HG02571 (cell line): Measurements from ENCODE around the gene HSPG2.

Source experiments
- ATAC-seq: cut with Tn5 transposase; IDR thresholded peaks from one replicate; pipeline ENCODE4 v1.9.1; 2021; ENCODE audit warnings: mild to moderate bottlenecking, moderate library complexity; ENCODE audit not compliant: unreplicated experiment

Gene HSPG2

GRCh38 chr1:21901473-21901847, 35.6 kb downstream of the HSPG2 start:
- no peak for ATAC-seq

DNA sequence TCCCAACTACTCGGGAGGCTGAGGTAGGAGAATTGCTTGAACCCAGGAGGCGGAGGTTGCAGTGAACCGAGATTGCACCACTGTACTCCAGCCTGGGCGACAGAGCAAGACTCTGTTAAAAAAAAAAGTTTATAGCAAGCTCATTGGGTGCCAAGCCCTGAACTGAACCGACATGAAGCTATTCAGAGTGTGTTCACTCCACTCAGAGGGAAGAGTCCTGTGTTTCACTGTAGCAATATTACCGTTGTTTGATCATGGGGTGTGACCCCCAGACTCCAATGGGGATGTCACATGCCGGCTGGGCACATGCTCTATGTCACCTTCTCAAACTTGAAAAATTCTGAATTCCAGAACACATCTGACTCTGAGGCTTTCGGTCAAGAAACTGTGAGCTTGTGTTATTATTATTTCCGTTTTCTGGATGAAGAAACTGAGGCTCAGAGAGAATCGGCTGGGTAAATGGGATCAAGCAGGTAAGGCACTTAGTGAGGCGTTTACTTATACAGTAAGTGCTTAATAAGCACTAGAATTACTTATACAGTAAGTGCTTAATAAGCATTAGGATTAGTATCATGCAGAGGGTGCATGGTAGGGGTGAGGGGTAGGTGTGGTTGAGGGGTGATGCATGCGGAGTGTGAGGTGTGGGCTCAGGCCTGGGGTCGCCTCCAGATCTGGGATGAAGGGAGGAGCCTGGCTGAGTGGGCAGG, 36.2 kb downstream of the HSPG2 start:
- ATAC-seq = no peak

- ATAC-seq = no peak
Measured at GRCh38 chr1:21899987-21900386, 37.1 kb downstream of the HSPG2 start.

DNA sequence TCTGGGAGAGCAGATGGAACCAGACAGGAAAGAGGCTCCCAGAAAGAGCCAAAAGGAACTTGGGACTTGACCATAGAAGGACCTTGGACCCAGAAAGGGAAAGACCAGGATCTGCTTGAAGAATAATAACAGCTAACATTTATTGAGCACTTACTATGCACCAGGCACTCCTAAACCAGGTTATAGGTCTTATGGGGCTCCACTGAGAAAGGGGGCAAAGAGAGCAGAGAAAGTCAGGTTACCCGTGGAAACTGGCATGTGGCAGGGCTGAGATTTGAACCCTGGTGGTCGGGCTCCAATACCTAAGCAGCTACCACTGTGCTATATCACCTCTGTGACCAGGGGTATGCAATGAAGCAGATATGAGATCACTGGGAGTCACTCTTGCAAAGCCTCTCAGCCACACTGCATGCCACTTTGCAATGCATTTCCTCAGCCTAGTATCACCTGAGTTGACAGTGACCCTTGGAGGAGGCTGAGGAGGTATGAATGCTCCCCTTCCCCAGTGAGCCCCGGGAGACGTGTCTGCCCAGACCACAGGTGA, 37.8 kb downstream of the HSPG2 start:
- ATAC-seq = no peak

DNA sequence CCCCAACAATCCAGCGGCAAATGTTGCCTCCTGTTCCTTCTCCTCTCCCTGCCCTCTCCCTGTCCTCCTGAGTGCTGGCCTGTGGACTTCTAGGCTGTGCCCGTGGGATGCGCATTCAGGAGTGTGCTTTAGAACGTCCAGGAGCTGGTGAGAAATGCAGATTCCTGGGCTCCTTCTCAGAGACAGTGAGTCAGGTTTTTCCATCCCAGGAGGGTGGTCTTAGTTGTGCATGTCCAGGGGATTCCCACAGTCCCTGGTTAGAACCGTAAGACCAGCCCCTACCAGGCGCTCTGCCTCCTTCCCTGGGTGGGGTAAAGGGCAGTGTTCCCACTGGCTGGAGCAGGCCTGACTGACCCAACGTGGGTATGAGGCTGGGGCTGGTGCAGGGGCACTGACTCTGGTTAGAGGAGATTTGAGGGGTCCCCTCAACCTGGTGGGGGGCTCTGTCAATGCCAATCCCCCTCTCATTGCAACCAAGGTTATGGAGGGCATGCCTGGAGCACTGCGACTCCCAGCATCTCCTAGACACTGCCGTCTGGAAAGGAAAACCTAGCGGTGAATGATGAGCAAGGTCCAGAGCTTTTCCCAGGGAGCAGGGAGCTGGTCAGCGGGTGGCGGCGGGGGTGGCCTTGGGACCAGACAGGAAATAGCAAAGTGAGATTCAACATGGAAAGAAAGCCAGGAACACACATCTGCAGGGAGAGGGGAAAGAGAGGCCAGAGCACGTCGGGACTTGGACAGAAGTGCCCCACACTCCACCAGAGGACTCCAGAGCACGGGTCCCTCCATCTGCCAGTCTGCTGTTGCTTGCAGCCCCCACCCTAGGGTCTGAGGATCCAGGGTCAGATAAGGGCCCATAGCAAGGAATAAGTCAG, 38.5 kb downstream of the HSPG2 start:
- ATAC-seq = no peak

DNA sequence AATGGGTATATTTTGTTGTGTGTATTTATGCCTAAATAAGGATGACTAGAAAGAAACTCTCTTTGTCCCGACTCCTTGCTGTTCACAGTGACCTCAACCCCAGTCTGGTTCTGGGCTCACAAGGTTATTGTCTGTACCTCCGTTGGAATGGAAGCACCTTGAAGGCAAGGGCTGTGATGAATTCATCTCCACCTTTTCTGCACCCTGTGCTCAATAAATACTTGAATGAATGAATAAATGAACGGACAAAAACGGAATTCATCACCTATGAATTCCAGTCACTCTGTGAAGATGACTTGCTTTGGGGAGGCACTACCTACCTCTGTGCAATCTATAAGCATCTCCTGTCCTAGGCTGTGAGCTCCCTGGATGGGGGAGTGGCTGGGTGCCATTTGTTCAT, 39.3 kb downstream of the HSPG2 start:
- no peak for ATAC-seq

DNA sequence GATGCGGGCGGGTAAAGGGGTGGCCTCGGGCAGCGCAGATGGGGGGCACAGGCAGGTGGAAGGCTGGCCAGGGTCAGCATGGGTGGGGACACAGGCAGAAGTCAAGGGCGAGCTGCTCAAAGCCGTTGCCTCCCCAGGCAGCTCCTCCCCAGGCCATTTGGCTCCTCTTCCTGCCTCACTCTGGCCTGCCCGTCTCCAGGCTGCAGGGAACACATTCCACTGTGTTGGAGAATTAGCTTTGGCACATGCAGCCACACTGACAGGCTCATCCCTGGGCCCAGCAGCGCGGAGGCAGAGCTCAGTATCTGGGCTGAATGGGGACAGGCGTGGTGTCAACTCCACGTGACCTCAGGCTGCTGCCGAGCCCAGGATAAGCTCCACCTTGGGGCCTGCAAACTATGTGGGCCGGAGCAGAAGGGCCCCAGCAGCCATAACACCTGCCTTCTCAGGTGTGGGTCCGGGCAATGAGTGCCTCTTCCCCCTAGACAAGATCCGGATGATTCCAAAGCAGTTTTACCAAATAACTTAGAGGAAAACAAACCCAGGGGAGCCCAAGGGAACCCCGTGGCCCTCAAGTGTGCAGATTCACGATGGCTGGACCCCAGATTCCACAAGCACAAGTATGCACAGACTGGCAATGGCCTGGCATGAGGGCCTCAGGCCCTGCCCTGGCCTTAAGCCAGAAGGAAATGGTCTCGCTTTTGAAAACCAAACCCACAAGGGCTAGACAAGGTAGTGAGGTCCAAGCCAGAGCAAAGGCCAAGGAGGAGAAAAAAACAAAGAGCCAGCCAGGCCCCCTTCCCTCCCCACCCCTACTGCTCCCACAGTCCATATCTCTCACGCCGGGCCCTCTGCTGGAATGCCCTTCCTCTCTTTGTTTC, 40.2 kb downstream of the HSPG2 start:
- ATAC-seq = no peak

DNA sequence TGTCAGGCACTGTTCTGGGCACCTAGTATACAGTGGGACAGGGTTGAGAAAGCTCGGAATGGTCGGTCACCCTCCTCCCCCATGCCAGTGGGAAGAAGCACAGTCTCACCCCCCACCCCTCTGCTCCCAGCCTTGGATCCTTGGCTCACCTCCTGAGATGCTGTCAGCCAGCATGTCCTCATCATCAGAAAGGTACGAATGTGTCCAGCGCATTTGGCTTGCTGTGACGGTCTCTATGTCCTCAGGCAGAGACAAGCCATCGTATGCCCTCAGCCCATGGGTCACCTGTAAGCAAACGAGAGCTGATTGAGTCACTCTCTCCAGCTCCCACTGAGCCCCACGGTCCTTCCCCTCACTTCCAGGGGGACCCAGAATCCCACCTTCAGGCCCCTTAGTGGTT, 41.1 kb downstream of the HSPG2 start:
- no peak for ATAC-seq

GRCh38 chr1:21894034-21894881, 42.9 kb downstream of the HSPG2 start:
- no peak for ATAC-seq

GRCh38 chr1:21893046-21893805, 43.9 kb downstream of the HSPG2 start:
- no peak for ATAC-seq

DNA sequence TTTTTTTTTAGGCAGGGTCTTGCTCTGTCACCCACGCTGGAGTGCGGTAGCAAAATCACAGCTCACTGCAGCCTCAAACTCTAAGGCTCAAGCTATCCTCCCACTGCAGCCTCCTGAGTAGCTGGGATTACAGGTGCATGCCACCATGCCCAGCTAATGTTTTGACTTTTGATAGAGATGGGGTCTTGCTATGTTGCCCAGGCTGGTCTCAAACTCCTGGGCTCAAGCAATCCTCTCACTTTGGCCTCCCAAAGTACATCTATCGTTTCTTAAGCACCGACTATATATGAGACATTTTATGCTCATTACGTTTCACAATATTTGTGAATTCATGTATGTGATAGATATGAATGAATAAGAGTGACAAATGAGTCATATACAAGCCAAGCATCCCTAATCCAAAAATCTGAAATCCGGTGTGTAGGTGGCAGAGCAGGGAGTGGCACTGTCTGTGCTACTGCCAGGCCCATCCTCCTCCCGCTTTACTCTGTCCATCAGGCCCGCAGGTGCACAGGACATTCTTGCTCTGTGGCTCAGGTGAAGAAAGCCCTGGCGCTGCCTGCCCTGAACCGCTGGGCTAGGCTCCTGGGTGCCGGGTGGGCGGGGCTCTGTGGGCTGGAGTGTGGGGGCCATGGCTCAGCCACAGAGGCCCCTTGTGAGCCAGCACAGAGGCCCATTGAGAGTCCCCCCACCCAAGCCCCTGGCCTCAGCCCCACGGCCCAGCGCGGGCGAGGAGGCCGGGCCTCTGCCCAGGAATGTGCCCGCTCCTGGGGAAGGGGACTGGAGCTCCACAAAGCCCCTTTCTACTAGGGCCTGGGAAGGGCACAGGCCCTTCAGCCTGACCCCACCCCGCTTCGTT, 45.3 kb downstream of the HSPG2 start:
- no peak for ATAC-seq

DNA sequence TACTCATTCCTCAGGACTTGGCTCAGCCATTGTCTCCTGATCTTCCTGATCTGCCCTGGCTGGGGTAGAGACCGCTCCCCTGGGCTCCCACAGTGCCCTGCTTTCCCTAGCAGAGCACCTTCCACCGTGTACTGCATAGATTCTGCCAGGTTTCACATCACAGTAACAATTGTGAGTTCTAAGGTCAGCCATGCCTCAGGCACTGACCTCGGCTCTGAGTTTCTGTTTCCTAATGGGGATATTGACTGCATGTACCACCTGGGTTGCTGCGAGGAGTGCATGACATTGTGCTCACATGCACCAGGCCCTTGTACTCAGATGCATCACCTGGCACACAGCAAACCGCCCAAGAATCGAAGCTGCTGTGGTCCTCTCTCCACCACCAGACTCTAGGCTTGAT, 46.0 kb downstream of the HSPG2 start:
- ATAC-seq = no peak

DNA sequence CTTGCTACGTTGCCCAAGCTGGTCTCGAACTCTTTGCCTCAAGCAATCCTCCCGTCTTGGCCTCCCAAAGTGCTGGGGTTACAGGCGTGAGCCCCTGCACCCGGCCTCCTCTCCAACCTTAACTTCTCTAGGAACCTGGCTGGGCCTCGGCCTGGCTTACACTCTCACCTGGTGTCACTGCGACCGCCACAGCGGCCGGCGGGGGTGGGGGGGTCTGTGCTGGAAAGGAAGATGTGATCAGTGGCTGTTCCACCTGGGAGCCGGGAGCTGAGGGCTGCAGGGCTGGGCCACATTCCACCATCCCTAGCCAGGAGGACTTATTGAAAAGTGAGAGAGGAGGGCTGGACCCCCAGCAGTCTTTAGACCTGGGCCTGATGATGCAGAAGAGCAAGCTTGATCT, 48.6 kb downstream of the HSPG2 start:
- no peak for ATAC-seq

- no peak for ATAC-seq
Measured at GRCh38 chr1:21887796-21888195, 49.3 kb downstream of the HSPG2 start.

- ATAC-seq = no peak
Measured at GRCh38 chr1:21887216-21887736, 49.8 kb downstream of the HSPG2 start.

DNA sequence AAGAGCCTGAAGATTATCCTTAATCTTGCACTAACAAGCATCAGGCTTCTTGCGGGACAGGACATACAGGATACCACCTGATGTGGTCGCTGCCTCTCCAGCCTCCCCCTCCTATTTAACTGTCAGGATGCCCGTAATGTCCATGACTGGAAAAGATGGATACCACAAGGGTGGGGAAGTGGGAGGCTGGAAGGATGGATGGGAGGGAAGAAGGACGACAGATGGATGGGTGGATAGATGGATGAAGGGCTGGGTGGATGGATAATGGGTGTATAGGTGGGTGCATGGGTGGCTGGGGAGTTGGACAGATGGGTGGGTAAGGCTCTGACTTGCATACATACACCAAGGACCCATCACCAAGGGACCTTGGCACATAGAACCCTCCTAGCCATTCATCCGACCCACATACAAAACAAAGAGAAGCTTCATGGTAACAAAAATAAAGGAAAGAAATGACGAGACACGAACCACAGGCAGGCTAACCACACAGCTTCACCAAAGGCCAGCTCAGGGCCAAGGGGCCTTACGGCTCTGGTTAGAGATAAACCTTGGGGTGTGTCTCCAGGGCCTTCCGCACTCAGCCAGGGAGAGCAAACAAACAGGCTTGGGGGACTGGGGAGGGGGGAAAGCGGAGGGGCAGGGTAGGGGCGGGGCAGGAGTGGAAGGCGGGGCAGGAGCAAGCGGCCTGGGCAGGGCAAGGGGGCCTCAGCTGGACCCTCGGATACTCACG, 50.5 kb downstream of the HSPG2 start:
- ATAC-seq = no peak

- ATAC-seq = no peak
Measured at GRCh38 chr1:21885236-21886037, 51.7 kb downstream of the HSPG2 start.
